ENCODE results near the gene PIK3R1.

The PIK3R1 gene

DNA sequence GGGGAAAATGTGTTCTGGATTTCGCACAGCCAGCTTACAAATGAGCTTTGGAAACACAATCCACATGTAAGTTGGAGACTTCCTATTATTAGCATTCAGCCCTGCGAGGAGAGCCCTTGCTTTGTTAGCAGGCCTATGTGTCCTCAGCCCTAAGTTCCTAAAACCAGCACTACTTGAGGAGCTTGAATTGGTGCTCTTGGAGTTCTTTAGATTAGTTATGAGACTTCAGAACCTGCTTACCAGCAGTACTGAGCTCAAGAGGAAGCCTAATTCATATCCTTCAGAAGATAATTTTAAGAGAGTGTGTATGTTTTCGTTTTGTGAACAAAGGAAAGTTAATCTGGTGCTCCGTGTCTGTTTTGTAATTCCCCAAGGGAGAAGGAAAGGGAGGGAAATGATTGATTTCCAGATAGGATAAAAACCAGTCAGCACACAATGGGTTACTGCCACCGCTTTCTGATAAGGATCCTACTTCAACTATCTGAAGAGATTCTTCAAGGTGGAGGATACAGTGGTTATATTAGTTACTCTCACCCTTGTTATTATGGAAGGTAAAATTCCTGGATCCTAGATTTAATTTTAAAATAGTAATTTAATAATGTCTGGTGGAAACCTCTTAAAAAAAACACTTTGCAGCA lies 35.2 kb downstream of the PIK3R1 start:
- peak overlapping the region; percentile 67 for H3K4me3 Mint-ChIP-seq

GRCh38 chr5:68251386-68251785 lies 35.8 kb downstream of the PIK3R1 start:
- no peaks in the 10 kb centered on the region for H3K36me3 Mint-ChIP-seq
- peaks cover 89% of the 10 kb centered on the region for H3K4me1 Mint-ChIP-seq
- H3K9me3 Mint-ChIP-seq = no peaks in the 10 kb centered on the region
- H3K4me3 Mint-ChIP-seq = peak overlapping the region; percentile 44
- peak overlapping the region; percentile 46 for H3K27ac Mint-ChIP-seq
- no peaks in the 10 kb centered on the region for H3K27me3 Mint-ChIP-seq

More for the DNA sequence above, 35.2 kb downstream of the PIK3R1 start:
- Mint-ChIP-seq H3K27me3 (no peaks in the 10 kb centered on the region), H3K27ac (peak overlapping the region; percentile 81), H3K4me1 (peaks cover 88% of the 10 kb centered on the region), H3K36me3 (no peaks in the 10 kb centered on the region), H3K9me3 (no peaks in the 10 kb centered on the region)

DNA sequence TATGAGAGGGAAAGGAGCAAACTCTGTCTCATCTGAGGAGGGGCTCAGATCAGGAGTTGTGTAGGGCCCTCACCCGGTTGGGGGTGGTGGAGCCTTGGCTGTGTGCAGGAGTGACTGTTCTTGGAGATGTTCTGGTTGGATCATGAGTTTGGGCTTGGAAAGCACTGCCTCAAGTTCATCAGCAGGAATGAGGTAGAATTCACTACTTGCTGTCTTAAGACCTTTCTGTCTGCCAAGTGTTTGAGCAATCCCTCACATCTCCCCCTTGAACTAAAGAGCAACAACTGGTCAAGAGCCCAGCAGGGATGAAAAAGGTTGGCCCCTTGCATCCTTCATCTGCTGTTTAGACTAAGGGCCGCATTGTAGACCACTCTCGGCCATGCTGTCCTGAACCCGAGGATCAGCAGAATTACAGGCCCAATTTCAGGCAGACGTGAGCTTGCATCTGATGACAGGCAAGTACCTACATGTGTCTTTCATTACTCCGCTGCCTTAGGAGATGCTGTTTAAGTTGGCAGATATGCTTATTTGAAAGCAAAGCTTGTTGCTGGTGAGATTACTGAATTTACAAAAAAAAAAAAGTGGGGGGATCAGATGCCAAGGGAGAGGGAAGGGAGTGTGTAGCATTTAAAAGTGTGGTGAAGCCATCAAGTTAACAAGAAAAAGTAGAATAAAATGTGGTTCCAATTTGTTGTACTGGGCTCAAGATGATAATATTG lies 36.4 kb downstream of the PIK3R1 start:
- H3K27me3 Mint-ChIP-seq = no peaks in the 10 kb centered on the region
- peak overlapping the region; percentile 44 for H3K4me3 Mint-ChIP-seq
- no peaks in the 10 kb centered on the region for H3K36me3 Mint-ChIP-seq
- H3K9me3 Mint-ChIP-seq = no peaks in the 10 kb centered on the region
- H3K27ac Mint-ChIP-seq = peak overlapping the region; percentile 96
- H3K4me1 Mint-ChIP-seq = peaks cover 91% of the 10 kb centered on the region

GRCh38 chr5:68252673-68253623 lies 37.4 kb downstream of the PIK3R1 start:
- Mint-ChIP-seq H3K4me1 (peaks cover 93% of the 10 kb centered on the region), H3K4me3 (no peak overlapping the region), H3K27ac (peak overlapping the region; percentile 72), H3K36me3 (no peaks in the 10 kb centered on the region), H3K27me3 (no peaks in the 10 kb centered on the region), H3K9me3 (no peaks in the 10 kb centered on the region)

DNA sequence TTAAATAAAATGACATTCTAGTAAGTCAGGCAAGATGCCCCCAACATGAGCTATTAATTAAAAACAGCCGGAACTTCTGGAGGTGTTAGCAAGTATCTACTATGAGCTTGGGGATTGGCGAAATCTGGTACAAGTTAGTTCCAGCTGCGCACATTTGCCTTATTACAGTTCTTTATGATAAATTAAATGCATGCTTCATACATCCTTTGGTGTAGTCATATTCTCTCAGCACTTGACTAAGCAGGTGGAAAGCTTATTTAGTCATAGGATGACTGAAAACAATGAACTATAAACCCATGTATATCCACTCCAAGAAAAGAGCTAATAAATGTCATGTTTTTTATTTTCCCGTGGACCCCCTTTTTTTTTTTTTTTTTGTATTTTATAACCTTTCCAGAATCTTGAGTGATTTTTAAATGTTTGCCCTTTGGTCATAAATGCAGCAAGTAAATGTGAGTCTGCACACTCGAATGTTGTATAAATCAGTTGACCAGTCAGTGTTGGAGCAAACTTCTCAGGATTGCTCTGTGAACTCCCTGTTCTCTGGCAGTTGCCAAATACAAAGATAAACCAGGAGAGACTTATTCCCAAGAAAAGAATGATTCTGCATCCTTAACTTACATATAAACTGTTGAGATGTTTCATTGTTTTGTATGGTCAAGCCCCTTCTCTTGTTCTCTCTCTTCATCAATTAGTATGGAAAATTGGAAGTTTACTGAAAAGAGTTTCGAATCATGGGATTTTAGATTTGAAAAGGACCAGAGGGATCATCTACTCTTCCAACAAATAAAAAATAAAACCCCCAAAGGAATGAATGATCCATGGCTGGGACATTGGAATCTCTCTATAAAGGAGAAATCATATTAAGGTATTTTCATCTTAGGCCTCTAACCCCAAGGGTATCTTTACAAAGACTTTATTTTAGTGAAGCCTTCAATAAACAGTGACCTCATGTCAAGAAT lies 38.3 kb downstream of the PIK3R1 start:
- Mint-ChIP-seq H3K27me3 (no peaks in the 10 kb centered on the region), H3K9me3 (no peaks in the 10 kb centered on the region), H3K4me1 (peaks cover 95% of the 10 kb centered on the region), H3K27ac (peak overlapping the region; percentile 74), H3K4me3 (no peak overlapping the region), H3K36me3 (no peaks in the 10 kb centered on the region)

DNA sequence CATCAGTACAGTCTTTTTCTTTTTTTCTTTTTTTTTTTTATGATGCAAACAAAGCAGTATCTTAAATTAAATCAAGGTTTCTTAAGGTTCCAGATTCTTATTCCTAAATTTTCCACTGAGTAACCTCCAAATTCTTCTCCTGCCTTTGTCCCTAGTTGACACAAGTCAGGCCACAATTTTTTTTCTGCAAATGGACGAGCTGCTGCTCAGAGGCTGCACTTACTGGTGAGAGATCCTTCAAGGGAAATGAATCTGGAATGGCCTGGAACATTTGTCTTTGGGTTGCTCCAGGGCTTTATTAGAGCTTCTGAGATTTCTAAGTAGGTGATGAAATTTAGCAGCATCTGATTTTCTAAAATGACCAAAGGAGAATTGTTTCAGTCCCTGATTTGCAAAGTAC lies 39.3 kb downstream of the PIK3R1 start:
- Mint-ChIP-seq H3K9me3 (no peaks in the 10 kb centered on the region), H3K4me3 (peak overlapping the region; percentile 19), H3K4me1 (peaks cover 95% of the 10 kb centered on the region)

GRCh38 chr5:68255305-68256120 lies 40.0 kb downstream of the PIK3R1 start:
- Mint-ChIP-seq H3K4me1 (peaks cover 95% of the 10 kb centered on the region), H3K9me3 (no peaks in the 10 kb centered on the region), H3K36me3 (peaks cover 5% of the 10 kb centered on the region), H3K27ac (peak overlapping the region; percentile 90), H3K27me3 (no peaks in the 10 kb centered on the region), H3K4me3 (peak overlapping the region; percentile 80)

More for the DNA sequence above, 39.3 kb downstream of the PIK3R1 start:
- peak overlapping the region; percentile 90 for H3K27ac Mint-ChIP-seq
- H3K36me3 Mint-ChIP-seq = no peaks in the 10 kb centered on the region
- H3K27me3 Mint-ChIP-seq = no peaks in the 10 kb centered on the region

DNA sequence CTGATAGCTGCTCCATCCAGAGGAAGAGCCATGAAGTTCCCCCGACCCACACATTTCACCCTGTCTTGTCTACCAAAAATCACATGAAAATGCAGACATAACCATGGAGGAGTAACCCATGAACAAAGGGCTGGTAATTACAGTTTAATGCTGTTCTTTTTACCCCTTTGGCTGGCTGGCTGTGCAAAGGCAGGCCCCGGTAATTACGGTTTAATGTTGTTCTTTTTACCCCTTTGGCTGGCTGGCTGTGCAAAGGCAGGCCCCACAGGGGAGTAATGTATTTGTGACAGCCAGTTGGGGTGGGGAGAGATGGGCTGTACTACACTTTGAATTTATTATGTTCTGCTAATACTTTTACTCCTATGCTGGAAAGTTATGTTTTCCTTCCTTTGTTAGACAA lies 41.7 kb downstream of the PIK3R1 start:
- Mint-ChIP-seq H3K4me3 (peak overlapping the region; percentile 30), H3K4me1 (peaks cover 98% of the 10 kb centered on the region), H3K36me3 (peaks cover 5% of the 10 kb centered on the region), H3K27me3 (no peaks in the 10 kb centered on the region), H3K27ac (peak overlapping the region; percentile 96), H3K9me3 (no peaks in the 10 kb centered on the region)

GRCh38 chr5:68258531-68258930 lies 43.0 kb downstream of the PIK3R1 start:
- no peaks in the 10 kb centered on the region for H3K27me3 Mint-ChIP-seq
- H3K36me3 Mint-ChIP-seq = peaks cover 5% of the 10 kb centered on the region
- H3K27ac Mint-ChIP-seq = peak overlapping the region; percentile 96
- no peaks in the 10 kb centered on the region for H3K9me3 Mint-ChIP-seq
- peaks cover 91% of the 10 kb centered on the region for H3K4me1 Mint-ChIP-seq
- peak overlapping the region; percentile 45 for H3K4me3 Mint-ChIP-seq

GRCh38 chr5:68259700-68260099 lies 44.1 kb downstream of the PIK3R1 start:
- no peak overlapping the region for H3K4me3 Mint-ChIP-seq

GRCh38 chr5:68260467-68260866 lies 44.9 kb downstream of the PIK3R1 start:
- Mint-ChIP-seq H3K4me1 (peaks cover 91% of the 10 kb centered on the region), H3K27me3 (no peaks in the 10 kb centered on the region), H3K27ac (peak overlapping the region; percentile 87), H3K4me3 (no peak overlapping the region), H3K9me3 (no peaks in the 10 kb centered on the region), H3K36me3 (peaks cover 5% of the 10 kb centered on the region)

More at GRCh38 chr5:68259700-68260099, 44.1 kb downstream of the PIK3R1 start:
- Mint-ChIP-seq H3K4me1 (peaks cover 91% of the 10 kb centered on the region), H3K9me3 (no peaks in the 10 kb centered on the region), H3K27ac (peak overlapping the region; percentile 71), H3K27me3 (no peaks in the 10 kb centered on the region), H3K36me3 (peaks cover 5% of the 10 kb centered on the region)

- peaks cover 92% of the 10 kb centered on the region for H3K4me1 Mint-ChIP-seq
- H3K27me3 Mint-ChIP-seq = no peaks in the 10 kb centered on the region
- no peak overlapping the region for H3K4me3 Mint-ChIP-seq
- H3K27ac Mint-ChIP-seq = no peak overlapping the region
- H3K9me3 Mint-ChIP-seq = no peaks in the 10 kb centered on the region
- peaks cover 5% of the 10 kb centered on the region for H3K36me3 Mint-ChIP-seq
These were observed 45.6 kb downstream of the PIK3R1 start for GRCh38 chr5:68261169-68261568.

- peak overlapping the region; percentile 81 for H3K27ac Mint-ChIP-seq
- no peak overlapping the region for H3K4me3 Mint-ChIP-seq
- peaks cover 92% of the 10 kb centered on the region for H3K4me1 Mint-ChIP-seq
- H3K9me3 Mint-ChIP-seq = no peaks in the 10 kb centered on the region
- peaks cover 5% of the 10 kb centered on the region for H3K36me3 Mint-ChIP-seq
- no peaks in the 10 kb centered on the region for H3K27me3 Mint-ChIP-seq
These were observed 46.1 kb downstream of the PIK3R1 start for GRCh38 chr5:68261569-68262065.
